GM12878 (cell line): Measurements from ENCODE around the gene SOHLH2. TPM values are rescaled to one million over a fixed set of nuclear protein-coding genes. Genes with fewer than 3 reads are reported as not detected.

Experiments used
- ATAC-seq: fragments of 200-7000 bp; cut with Tn5 transposase; 3 replicates; pipeline ENCODE4 v1.9.1; 2020; ENCODE audit warnings: mild to moderate bottlenecking, moderate library complexity
- BruUV-seq: library from RNA; stranded (reverse); fragments of 400-500 nt; replicated peaks from 2 replicates; lab custom pipeline; 2021; lab: Mats Ljungman, UMichigan
- CTCF ChIA-PET: fragments of 300-600 bp; sonication (Branson Sonifier 250); formaldehyde crosslinking; extraction: SDS; loops from one replicate; lab custom pipeline; 2021; ENCODE audit warnings: inconsistent platforms; lab: Yijun Ruan, JAX
- POLR2A ChIA-PET: fragments of 350-600 bp; formaldehyde crosslinking; extraction: SDS; loops from one replicate; lab custom pipeline; 2021; ENCODE audit warnings: inconsistent platforms; lab: Charles Lee
- RAD21 ChIA-PET: fragments of 300-600 bp; sonication (Branson Sonifier 250); formaldehyde crosslinking; loops from one replicate; lab custom pipeline; 2023; ENCODE audit warnings: antibody characterized with exemption; ENCODE audit not compliant: unreplicated experiment; lab: Charles Lee
- SMC1A ChIA-PET: fragments of 300-600 bp; sonication (Branson Sonifier 250); formaldehyde crosslinking; loops from one replicate; lab custom pipeline; 2023; ENCODE audit not compliant: unreplicated experiment, uncharacterized antibody; lab: Charles Lee
- DNase-seq: peaks from one replicate; pipeline ENCODE4 v3.0.0-alpha.2; 2011; ENCODE audit warnings: low read depth, low spot score
- FAIRE-seq: peaks from 3 replicates; lab custom pipeline; 2011; peaks lifted over from hg19 to GRCh38; lab: Jason Lieb, UNC
- H2AFZ ChIP-seq: 2 replicates; pipeline ENCODE4 v1.6.0; 2011; ENCODE audit warnings: low read depth, low read length, control low read depth; ENCODE audit not compliant: control insufficient read depth
- H3K27ac ChIP-seq: 2 replicates; pipeline ENCODE4 v1.5.1; 2011; ENCODE audit warnings: control low read depth; ENCODE audit not compliant: control insufficient read depth, insufficient read depth
- H3K27me3 ChIP-seq, 2 experiments: replicated peaks in 1 of 2; 2 replicates each; pipeline versions ENCODE4 v1.6.0 to v1.6.1; 2011; ENCODE audit warnings: low read length in 1 of 2; ENCODE audit not compliant: control insufficient read depth in 2 of 2, insufficient read depth in 2 of 2
- H3K36me3 ChIP-seq, 2 experiments: 2 replicates each; pipeline ENCODE4 v1.5.1; 2011; ENCODE audit warnings: low read length in 1 of 2; ENCODE audit not compliant: control insufficient read depth in 2 of 2, insufficient read depth in 2 of 2
- H3K4me1 ChIP-seq: 2 replicates; pipeline ENCODE4 v1.6.1; 2011; ENCODE audit warnings: mild to moderate bottlenecking, low read length, moderate library complexity, mixed read lengths; ENCODE audit not compliant: control insufficient read depth, insufficient read depth
- H3K4me2 ChIP-seq: 2 replicates; pipeline ENCODE4 v1.6.0; 2011; ENCODE audit warnings: control low read depth; ENCODE audit not compliant: control insufficient read depth, insufficient read depth
- H3K4me3 ChIP-seq: fragments of 200-600 bp; sonication (generic); 2 replicates; pipeline ENCODE4 v1.5.1; 2016
- H3K79me2 ChIP-seq: 2 replicates; pipeline ENCODE4 v1.6.0; 2011; ENCODE audit warnings: low read length; ENCODE audit not compliant: control insufficient read depth, insufficient read depth
- H3K9ac ChIP-seq: 2 replicates; pipeline ENCODE4 v1.8.0; 2011; ENCODE audit warnings: low read length, control low read depth, mixed read lengths; ENCODE audit not compliant: control insufficient read depth, insufficient read depth
- H3K9me3 ChIP-seq: replicated peaks from 3 replicates; pipeline ENCODE4 v1.5.1; 2011; ENCODE audit warnings: mild to moderate bottlenecking, low read length; ENCODE audit not compliant: control insufficient read depth, insufficient read depth
- H4K20me1 ChIP-seq: 2 replicates; pipeline ENCODE4 v1.6.0; 2011; ENCODE audit not compliant: control insufficient read depth, insufficient read depth
- ATF7 ChIP-seq: fragments of 450-650 bp; IDR thresholded peaks from 2 replicates; pipeline ENCODE4 v1.6.1; 2016; ENCODE audit warnings: low read depth, mild to moderate bottlenecking
- CEBPB ChIP-seq, 2 experiments: fragments of 150-350 bp in 1 of 2; IDR thresholded peaks; 2 replicates each; pipeline ENCODE4 v1.6.1; 2012 to 2014; ENCODE audit warnings: low read depth in 2 of 2, low read length in 2 of 2, borderline replicate concordance in 1 of 2, inconsistent platforms in 1 of 2
- EP300 ChIP-seq, 2 experiments: fragments of 150-350 bp in 1 of 2; IDR thresholded peaks; 2 replicates each; pipeline ENCODE4 v1.6.1; 2011 to 2012; ENCODE audit warnings: low read depth in 2 of 2, low read length in 2 of 2, borderline replicate concordance in 1 of 2, improper control_type of control experiment in 1 of 2, inconsistent platforms in 1 of 2; ENCODE audit not compliant: control insufficient read depth in 1 of 2
- HDGF ChIP-seq: fragments of 450-650 bp; IDR thresholded peaks from 2 replicates; pipeline ENCODE4 v1.6.1; 2016; ENCODE audit warnings: antibody characterized with exemption
- KLF5 ChIP-seq: fragments of 450-650 bp; IDR thresholded peaks from 2 replicates; pipeline ENCODE4 v1.6.1; 2014; ENCODE audit warnings: mild to moderate bottlenecking; ENCODE audit not compliant: partially characterized antibody
- LARP7 ChIP-seq: fragments of 450-650 bp; IDR thresholded peaks from 2 replicates; pipeline ENCODE4 v1.6.1; 2017; ENCODE audit warnings: mild to moderate bottlenecking
- MXI1 ChIP-seq: fragments of 150-350 bp; IDR thresholded peaks from 2 replicates; pipeline ENCODE4 v1.6.1; 2011; ENCODE audit warnings: low read depth, mild to moderate bottlenecking, inconsistent platforms, low read length, improper control_type of control experiment
- NFIC ChIP-seq: IDR thresholded peaks from 2 replicates; pipeline ENCODE4 v1.6.1; 2012; ENCODE audit warnings: low read depth, mild to moderate bottlenecking, inconsistent platforms, low read length, moderate library complexity
- NFYA ChIP-seq: IDR thresholded peaks from 2 replicates; pipeline ENCODE4 v1.6.1; 2011; ENCODE audit warnings: low read depth, mild to moderate bottlenecking, low read length, improper control_type of control experiment, borderline replicate concordance
- NFYB ChIP-seq: IDR thresholded peaks from 2 replicates; pipeline ENCODE4 v1.6.1; 2011; ENCODE audit warnings: low read depth, mild to moderate bottlenecking, low read length, improper control_type of control experiment, moderate library complexity; ENCODE audit not compliant: insufficient read depth
- PKNOX1 ChIP-seq: fragments of 450-650 bp; IDR thresholded peaks from 2 replicates; pipeline ENCODE4 v1.6.1; 2016; ENCODE audit warnings: mild to moderate bottlenecking
- PML ChIP-seq: IDR thresholded peaks from 2 replicates; pipeline ENCODE4 v1.6.1; 2012; ENCODE audit warnings: low read length, inconsistent platforms
- RAD51 ChIP-seq: fragments of 450-650 bp; IDR thresholded peaks from 2 replicates; pipeline ENCODE4 v1.6.1; 2016; ENCODE audit warnings: moderate library complexity, mild to moderate bottlenecking, inconsistent platforms
- RUNX3 ChIP-seq: IDR thresholded peaks from 2 replicates; pipeline ENCODE4 v1.6.1; 2012; ENCODE audit warnings: low read length, inconsistent platforms
- SIX5 ChIP-seq: IDR thresholded peaks from 2 replicates; pipeline ENCODE4 v1.6.1; 2011; ENCODE audit warnings: mild to moderate bottlenecking, low read depth, low read length, moderate library complexity; ENCODE audit not compliant: severe bottlenecking
- SMAD5 ChIP-seq: IDR thresholded peaks from 2 replicates; pipeline ENCODE4 v1.6.1; 2016; ENCODE audit warnings: antibody characterized with exemption, low read depth
- SMARCA5 ChIP-seq: fragments of 450-650 bp; IDR thresholded peaks from 2 replicates; pipeline ENCODE4 v1.6.1; 2017; ENCODE audit warnings: mild to moderate bottlenecking
- STAT3 ChIP-seq: IDR thresholded peaks from 2 replicates; pipeline ENCODE4 v1.6.1; 2011; ENCODE audit warnings: low read depth, low read length, improper control_type of control experiment
- SUZ12 ChIP-seq: fragments of 200-600 bp; sonication (generic); IDR thresholded peaks from one replicate; pipeline ENCODE4 v1.6.1; 2018; ENCODE audit warnings: antibody characterized with exemption, mild to moderate bottlenecking; ENCODE audit not compliant: unreplicated experiment
- TCF3 ChIP-seq: IDR thresholded peaks from 2 replicates; pipeline ENCODE4 v1.6.1; 2012; ENCODE audit warnings: low read depth, mild to moderate bottlenecking, low read length, borderline replicate concordance; ENCODE audit not compliant: insufficient read depth
- ZBTB4 ChIP-seq: fragments of 450-650 bp; formaldehyde crosslinking; IDR thresholded peaks from 2 replicates; pipeline ENCODE4 v1.4.0; 2022; ENCODE audit warnings: mild to moderate bottlenecking, moderate library complexity
- ZNF384 ChIP-seq: IDR thresholded peaks from 2 replicates; pipeline ENCODE4 v1.6.1; 2012; ENCODE audit warnings: low read depth, mild to moderate bottlenecking, low read length, improper control_type of control experiment, borderline replicate concordance
- in situ Hi-C: fragments of 300-500 bp; cut with MboI; formaldehyde crosslinking; loops from 9 replicates; pipeline ENCODE4 v1.14.3; 2018; ENCODE audit warnings: mixed read lengths
- intact Hi-C: fragments of 100-400 bp; cut with micrococcal nuclease; formaldehyde crosslinking; loops from one replicate; pipeline ENCODE4 v1.14.2; 2022; ENCODE audit not compliant: unreplicated experiment
- polyA plus RNA-seq, 11 experiments: library from polyadenylated mRNA; depleted of rRNA in 4 of 11; unstranded in 6 of 11; stranded (reverse) in 5 of 11; fragments of >200 nt; fragmentation: Nextera tagmentation in 4 of 11; fragmentation: Illumina TruSeq in 1 of 11; extraction: Ambion mirVana in 4 of 11; extraction: Trizol in 1 of 11; gene quantifications; 1 replicate in 1 of 11; 2 replicates in 10 of 11; pipeline versions ENCODE4 v1.2.1 to v1.2.3, GENCODE V29; 2011 to 2016; ENCODE audit warnings: inconsistent platforms in 2 of 11, missing spikeins in 2 of 11, low read depth in 1 of 11
- total RNA-seq, 4 experiments: library from RNA; depleted of rRNA in 3 of 4; stranded (reverse); fragments of >200 nt in 3 of 4; fragmentation: Illumina TruSeq in 1 of 4; extraction: Trizol in 1 of 4; gene quantifications; 2 replicates each; pipeline versions ENCODE4 v1.2.1 to v1.2.3, GENCODE V29; 2013 to 2021

SOHLH2 gene
- total and polyA plus RNA-seq, 10 of the 15 experiments (the other 5 are each of a cell fraction or from before 2014, with no cell fraction given) = 2.4 TPM; not detected in 9

- Histone ChIP-seq H3K4me3 (no peak overlapping the region), H3K27ac (no peak overlapping the region), H3K9ac (no peak overlapping the region), H4K20me1 (no peaks in the 10 kb centered on the region), H3K27me3 (no peaks in the 10 kb centered on the region), H3K36me3 (no peaks in the 10 kb centered on the region), H3K4me2 (no peak overlapping the region), H3K4me1 (no peaks in the 10 kb centered on the region), H2AFZ (no peak overlapping the region), H3K9me3 (no peaks in the 10 kb centered on the region), H3K79me2 (no peaks in the 10 kb centered on the region)
- ChIA-PET POLR2A (no interaction called here), SMC1A (interaction anchor here (1.5 to 2.0 kb wide), 2 partner anchors 9 to 16 kb away, joined by 3 to 7 read pairs; no protein-coding TSS in a partner anchor), RAD21 (no interaction called here), CTCF (interaction anchor here (4.0 kb wide), 1 partner anchor 25 kb away, joined by 17 read pairs; no protein-coding TSS in a partner anchor)
- DNase-seq = no peak
- in situ Hi-C loops (no loop called here), intact Hi-C loops (no loop called here)
- ATAC-seq = peak; percentile 58
- BruUV-seq = no TSS peak
- no peak for FAIRE-seq
- TF ChIP-seq STAT3 (no peak), MXI1 (no peak), SIX5 (no peak), NFYB (no peak), ZBTB4 (CRISPR knock-in tag) (no peak), NFYA (no peak), TCF3 (no peak), LARP7 (no peak), HDGF (no peak), SMARCA5 (no peak), ZNF384 (peak; percentile 58; the same call in 1 of the 2 replicates), NFIC (no peak), SUZ12 (no peak), RUNX3 (no peak), CEBPB (IDR thresholded peaks at IDR 0.05; ENCODE audit: borderline replicate concordance in 1 of 2, low read depth in 2 of 2, low read length in 2 of 2) (no peak), PML (no peak), ATF7 (0 out of 2 replicates have a peak, but pooled peaks have one; percentile 18), SMAD5 (no peak), PKNOX1 (no peak), KLF5 (no peak), RAD51 (0 out of 2 replicates have a peak, but pooled peaks have one; percentile 25), EP300 (IDR thresholded peaks at IDR 0.05; ENCODE audit: borderline replicate concordance in 1 of 2, control insufficient read depth in 1 of 2, low read depth in 2 of 2, low read length in 2 of 2) (no peak)
Measured at GRCh38 chr13:36248700-36249099, 34.3 kb upstream of the SOHLH2 start.
